ES-I3 (cell line): ENCODE measurements around the gene MTAP.

ENCODE experiments used
- H3K36me3 ChIP-seq: 2 replicates; pipeline ENCODE4 v1.6.1; 2013; ENCODE audit warnings: mild to moderate bottlenecking, low read length, control low read depth, moderate library complexity; ENCODE audit not compliant: insufficient read depth
- H3K4me1 ChIP-seq: 2 replicates; pipeline ENCODE4 v1.6.1; 2013; ENCODE audit warnings: mild to moderate bottlenecking, control low read depth, low read length; ENCODE audit not compliant: insufficient read depth
- H3K9ac ChIP-seq: 2 replicates; pipeline ENCODE4 v1.6.1; 2013; ENCODE audit warnings: low read depth, mild to moderate bottlenecking, low read length, moderate library complexity
- H3K9me3 ChIP-seq: 2 replicates; pipeline ENCODE4 v1.6.1; 2013; ENCODE audit warnings: mild to moderate bottlenecking, low read length, moderate library complexity; ENCODE audit not compliant: control insufficient read depth, insufficient read depth

MTAP gene

DNA sequence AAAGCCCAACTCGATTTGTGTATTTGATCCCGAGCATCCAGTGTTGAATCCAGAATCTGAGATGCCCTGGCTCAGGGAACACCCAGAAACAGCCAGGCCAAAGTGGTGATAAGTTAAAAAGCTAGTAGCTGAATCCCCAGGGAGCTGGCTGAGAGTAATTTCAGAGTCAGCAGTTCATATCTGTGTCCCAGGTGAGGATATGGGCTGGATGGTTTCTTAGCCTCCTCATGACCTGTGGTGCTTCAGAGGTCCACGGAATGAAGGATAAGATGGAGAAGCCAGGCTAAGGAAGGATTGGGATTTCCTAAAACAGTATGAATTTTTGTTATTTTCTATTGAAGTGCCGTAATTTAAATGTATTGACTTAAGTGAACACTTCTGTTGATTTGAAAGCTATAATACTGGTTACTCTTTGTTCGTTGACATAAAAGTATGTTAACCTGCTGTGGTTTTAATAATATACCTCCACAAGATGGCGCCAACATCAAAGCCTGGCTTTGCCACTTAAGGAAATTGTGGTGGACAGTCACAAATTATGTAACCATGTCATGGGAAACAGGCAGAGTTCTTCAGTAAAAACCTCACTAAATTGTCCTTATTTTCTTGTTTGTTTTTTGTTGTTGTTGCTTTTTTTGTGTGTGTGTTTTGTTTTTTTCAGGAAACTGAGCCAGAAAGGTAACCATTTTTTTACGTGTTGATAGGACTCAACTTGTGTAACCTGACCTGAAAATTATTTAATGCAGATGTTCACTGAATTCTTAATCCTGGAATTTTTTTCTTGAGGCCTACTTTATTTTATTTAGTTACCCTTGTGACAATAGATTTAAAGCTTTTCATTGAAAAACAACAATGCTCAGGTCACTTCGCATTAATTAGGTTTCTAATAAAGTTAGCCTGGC is 11.4 kb downstream of the MTAP start:
- H3K9me3 ChIP-seq, result no peaks in the 10 kb centered on the region
- H3K36me3 ChIP-seq, result peaks cover 24% of the 10 kb centered on the region
- H3K9ac ChIP-seq, result no peak overlapping the region
- no peaks in the 10 kb centered on the region for H3K4me1 ChIP-seq

DNA sequence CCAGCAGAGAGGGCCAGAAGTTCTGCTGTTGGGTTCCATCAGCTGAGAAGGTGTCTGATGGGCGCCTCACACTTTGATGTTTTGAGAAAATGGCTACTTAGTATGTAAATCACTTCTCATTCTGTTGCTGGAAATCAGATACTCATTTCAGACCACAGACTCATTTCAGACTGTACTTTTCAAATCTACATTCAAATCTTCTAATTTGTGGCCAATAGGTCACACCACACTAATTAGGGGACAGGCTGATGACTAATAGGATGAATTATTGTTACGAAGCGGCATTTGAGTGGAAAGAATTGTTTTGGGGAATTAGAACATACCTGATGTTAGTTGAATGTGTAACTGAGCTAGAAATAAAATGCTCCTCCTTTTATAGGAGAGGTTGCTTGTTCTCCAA is 13.2 kb downstream of the MTAP start:
- Histone ChIP-seq H3K4me1 (no peaks in the 10 kb centered on the region), H3K36me3 (peaks cover 24% of the 10 kb centered on the region), H3K9ac (no peak overlapping the region), H3K9me3 (no peaks in the 10 kb centered on the region)

DNA sequence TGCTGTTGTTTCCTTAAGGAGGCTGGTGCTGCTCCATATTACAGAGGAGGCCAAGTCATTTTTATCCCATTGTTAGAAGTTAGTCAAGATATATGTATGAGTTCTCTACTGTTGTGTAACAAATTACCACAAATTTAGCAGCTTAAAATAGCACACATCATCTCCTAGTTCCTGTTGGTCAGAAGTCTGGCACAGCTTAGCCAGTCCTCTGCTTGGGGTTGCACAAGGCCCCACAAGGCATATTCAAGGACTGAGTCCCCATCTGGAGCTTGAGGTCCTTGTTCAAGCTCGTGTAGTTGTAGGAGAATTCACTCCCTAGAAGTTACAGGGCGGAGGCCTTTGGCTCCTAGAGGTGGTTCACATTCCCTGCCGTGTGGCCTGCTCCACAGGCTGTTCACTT is 14.7 kb downstream of the MTAP start:
- H3K4me1 ChIP-seq, result no peaks in the 10 kb centered on the region
- H3K36me3 ChIP-seq, result peaks cover 22% of the 10 kb centered on the region
- H3K9me3 ChIP-seq, result no peaks in the 10 kb centered on the region
- H3K9ac ChIP-seq, result no peak overlapping the region

DNA sequence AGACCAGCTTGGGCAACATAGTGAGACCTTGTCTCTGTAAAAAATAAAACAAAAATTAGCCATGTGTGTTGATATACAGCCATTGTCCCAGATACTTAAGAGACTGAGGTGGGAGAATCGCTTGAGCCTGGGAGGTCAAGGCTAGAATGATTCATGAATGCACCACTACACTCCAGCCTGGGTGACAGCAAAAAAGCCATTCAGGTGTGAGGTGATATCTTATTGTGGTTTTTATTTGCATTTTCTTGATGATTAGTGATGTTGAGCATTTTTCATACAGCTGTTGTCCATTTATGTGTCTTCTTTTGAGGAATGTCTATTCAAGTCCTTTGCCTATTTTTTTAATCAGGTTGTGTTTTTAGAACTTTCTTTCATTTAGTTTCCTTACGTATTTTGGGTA is 23.2 kb downstream of the MTAP start:
- Histone ChIP-seq H3K4me1 (no peaks in the 10 kb centered on the region), H3K9ac (no peak overlapping the region), H3K36me3 (peaks cover 20% of the 10 kb centered on the region), H3K9me3 (no peaks in the 10 kb centered on the region; the same call in 1 of the 2 replicates)

DNA sequence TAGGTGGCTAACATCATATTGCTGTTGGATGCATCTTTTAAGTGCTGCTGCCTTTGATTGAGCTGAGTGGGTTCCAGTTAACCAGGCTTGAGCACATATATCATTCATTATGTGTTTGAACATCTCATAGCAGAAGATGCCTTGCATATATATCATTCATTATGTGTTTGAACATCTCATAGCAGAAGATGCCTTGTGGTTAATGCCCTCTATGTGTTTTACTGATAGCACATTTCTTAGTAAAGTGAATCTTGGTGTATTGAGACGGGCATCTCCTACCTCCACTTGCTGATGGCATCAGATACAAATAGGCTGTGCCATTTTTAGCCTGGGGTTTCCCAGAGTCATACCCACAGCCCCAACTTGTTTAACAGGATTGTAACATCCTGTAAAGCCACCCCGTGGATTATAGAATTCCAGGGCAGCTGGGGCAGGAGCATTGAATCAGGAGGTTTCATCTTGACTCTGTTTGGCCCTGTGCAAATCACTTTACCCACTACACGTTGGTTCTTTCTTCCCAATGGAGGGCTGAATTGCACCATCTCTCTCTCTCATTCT is 26.5 kb downstream of the MTAP start:
- Histone ChIP-seq H3K36me3 (peaks cover 30% of the 10 kb centered on the region), H3K9me3 (no peaks in the 10 kb centered on the region; the same call in 1 of the 2 replicates), H3K4me1 (no peaks in the 10 kb centered on the region), H3K9ac (no peak overlapping the region)

DNA sequence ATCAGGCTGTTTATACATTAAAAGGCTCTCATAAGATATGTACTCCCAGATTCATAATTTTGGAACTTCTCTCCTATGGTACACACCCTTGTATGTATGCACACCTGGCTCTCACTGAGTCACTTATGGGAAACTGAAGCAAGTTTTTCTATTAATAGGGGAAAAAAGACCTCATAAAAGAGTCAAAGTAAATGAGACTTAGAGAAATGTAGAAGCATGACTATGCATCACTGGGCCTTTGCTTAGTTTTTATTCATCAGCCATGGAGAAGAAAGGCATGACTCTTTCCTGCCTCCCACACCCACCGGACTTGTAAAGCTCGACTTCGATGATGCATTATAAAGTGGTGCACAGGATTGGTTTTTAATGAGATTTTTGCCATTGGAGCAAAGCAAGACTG is 28.2 kb downstream of the MTAP start:
- Histone ChIP-seq H3K9ac (no peak overlapping the region), H3K9me3 (no peaks in the 10 kb centered on the region; the same call in 1 of the 2 replicates), H3K4me1 (no peaks in the 10 kb centered on the region), H3K36me3 (peaks cover 35% of the 10 kb centered on the region)

DNA sequence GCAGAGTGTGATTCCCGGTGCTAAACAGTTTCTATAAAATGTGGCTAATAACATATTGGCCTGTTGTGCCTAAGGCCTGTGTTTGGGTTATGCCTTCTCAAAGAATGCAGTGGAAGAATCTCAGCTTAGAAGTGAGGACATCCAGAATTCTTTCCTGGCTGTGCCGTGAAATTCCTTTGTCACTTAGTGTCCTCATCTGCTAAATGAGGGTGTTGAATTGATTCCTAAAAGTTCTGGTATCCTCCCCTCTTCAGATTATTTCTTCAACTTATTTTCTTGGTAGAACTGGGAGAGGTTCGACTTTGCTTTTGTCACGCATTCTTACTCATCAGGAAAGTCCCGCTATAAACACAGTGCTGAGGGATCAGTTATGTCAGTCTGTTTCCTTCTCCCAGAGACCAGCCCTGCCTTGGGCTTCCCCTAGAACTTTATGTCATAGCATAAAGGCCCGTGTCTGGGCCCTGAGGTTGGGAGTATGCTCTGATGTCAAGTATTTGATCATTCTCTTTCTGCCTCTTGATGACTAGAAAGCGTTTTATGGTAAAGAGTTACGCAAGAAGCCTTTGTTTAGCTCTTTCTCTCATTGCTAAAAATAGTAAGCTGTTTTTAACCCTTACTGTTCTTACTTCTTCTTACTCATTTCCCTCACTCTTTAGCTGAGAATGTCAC is 29.5 kb downstream of the MTAP start:
- Histone ChIP-seq H3K36me3 (peaks cover 36% of the 10 kb centered on the region), H3K9me3 (no peaks in the 10 kb centered on the region; the same call in 1 of the 2 replicates), H3K4me1 (no peaks in the 10 kb centered on the region), H3K9ac (no peak overlapping the region)

DNA sequence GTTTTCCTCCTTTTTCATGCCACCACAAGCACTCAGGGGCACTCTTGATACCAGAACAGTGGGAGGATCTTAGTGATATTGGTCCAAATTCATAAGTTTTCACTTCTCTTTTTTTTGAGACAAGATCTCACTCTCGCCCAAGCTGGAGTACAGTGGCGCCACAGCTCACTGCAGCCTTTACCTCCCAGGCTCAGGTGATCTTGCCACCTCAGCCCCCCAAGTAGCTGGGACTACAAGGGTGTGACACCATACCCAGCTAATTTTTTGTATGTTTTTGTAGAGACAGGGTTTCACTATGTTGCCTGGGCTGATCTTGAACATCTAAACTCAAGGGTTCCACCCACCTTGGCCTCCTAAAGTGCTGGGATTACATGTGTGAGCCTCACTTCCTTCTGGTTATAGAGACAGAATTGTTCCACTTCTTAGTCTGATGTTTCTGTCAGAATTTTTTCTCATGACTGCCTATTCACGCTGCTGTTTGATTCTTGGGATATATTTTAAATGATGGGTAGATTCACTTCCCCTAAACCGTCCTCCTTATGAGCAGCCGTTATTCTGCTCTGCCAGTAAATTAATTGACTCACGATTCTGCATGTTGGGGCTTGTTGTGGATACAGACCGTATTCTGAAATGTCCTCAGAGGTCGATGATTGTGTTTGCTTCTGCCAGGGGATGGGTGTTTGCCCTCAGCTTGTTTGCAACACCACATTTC is 30.8 kb downstream of the MTAP start:
- no peaks in the 10 kb centered on the region; the same call in 1 of the 2 replicates for H3K9me3 ChIP-seq
- H3K36me3 ChIP-seq, result peaks cover 46% of the 10 kb centered on the region
- no peaks in the 10 kb centered on the region for H3K4me1 ChIP-seq
- H3K9ac ChIP-seq, result no peak overlapping the region

DNA sequence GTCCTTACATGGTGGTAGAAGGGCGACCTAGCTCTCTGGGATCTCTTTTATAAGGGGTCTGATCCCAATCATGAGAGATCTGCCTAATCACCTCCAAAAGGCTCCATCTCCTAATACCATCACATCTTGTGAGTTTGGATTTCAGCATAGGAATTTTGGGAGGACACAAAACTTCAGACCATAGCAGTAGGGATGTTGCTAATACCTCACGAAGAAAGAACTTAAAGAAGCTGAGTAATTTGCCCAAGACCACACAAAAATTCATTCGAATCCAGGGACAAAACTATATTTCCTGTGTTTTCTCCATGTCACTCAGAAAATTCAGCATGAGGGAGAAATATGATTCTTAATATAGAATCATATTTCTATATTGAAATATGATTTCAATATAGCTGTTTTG is 32.7 kb downstream of the MTAP start:
- peaks cover 4% of the 10 kb centered on the region for H3K9me3 ChIP-seq
- H3K4me1 ChIP-seq, result no peaks in the 10 kb centered on the region
- H3K36me3 ChIP-seq, result peaks cover 62% of the 10 kb centered on the region
- no peak overlapping the region for H3K9ac ChIP-seq

DNA sequence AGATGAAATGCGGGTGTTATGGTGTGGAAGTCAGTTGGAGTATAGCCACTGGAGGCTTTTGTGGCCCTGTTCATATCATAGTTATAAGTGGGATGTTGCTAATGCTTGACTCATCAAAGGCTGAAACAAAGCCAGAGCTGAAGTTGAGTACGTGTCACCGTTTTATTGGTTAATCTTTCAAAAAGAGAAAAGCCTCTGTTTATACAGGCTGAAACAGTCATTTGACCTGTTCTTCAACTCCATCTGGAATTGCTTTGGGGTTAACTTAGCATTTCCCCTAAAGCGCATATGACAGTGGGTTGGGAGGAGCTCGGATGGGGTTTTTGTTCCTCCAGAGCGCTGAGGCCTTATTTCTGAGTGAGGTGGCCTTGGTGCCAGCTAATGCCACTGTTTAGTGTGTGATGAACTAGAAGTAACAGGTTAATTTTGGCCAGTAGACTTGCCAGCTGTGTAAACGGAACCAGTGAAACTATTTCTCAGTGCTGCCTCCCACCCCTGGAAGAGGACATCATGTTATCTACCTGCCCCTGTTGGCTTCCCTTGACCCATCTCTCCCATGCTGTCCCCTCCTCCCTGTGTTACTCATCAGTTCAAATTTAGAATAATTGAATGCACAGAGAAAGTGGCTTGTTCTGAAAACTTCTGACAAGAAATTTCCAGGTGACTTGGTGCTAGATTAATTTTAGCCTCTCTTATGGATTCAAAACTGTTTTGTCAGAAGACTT is 34.2 kb downstream of the MTAP start:
- Histone ChIP-seq H3K36me3 (peaks cover 68% of the 10 kb centered on the region), H3K9me3 (peaks cover 14% of the 10 kb centered on the region), H3K9ac (no peak overlapping the region), H3K4me1 (no peaks in the 10 kb centered on the region)

DNA sequence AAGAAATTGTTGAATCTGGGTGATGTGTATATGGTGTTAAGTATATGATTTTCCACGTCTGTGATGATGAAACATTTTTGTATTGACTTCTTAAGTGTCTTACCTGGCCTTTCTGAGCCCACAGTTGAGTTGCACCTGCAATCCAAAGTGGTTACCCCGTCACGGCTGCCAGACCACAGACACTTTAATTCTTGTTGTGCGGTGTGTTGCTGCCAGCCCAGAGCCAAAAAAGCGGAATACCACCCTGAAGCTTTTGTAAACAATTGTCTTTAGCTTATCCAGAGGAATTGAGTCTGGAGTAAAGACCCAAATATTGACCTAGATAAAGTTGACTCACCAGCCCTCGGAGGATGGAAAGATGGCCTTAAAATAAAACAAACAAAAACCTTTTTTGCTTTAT is 35.1 kb downstream of the MTAP start:
- no peaks in the 10 kb centered on the region for H3K4me1 ChIP-seq
- no peak overlapping the region for H3K9ac ChIP-seq
- peaks cover 15% of the 10 kb centered on the region for H3K9me3 ChIP-seq
- peaks cover 70% of the 10 kb centered on the region for H3K36me3 ChIP-seq

DNA sequence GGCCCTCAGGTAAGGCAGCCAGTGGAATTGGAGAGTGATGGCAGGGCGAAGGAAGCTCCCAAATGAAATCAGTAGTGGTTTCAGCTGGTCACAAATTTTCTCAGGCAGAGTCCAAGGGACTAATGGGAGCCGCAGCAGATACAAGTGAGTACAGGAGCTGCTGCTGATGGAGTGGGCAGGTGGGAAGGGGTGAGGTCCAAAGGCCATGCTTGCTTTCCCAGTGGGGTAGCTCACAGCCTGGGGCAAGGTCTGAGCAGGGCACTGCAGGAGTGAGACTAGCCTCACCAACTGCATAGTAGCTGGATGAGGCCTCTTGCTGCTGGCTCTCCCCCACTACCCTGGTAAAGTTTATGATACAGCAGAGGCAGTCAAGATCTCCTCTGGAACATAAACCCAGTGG is 38.2 kb downstream of the MTAP start:
- Histone ChIP-seq H3K9me3 (peaks cover 31% of the 10 kb centered on the region), H3K36me3 (peaks cover 47% of the 10 kb centered on the region), H3K4me1 (no peaks in the 10 kb centered on the region), H3K9ac (no peak overlapping the region)

DNA sequence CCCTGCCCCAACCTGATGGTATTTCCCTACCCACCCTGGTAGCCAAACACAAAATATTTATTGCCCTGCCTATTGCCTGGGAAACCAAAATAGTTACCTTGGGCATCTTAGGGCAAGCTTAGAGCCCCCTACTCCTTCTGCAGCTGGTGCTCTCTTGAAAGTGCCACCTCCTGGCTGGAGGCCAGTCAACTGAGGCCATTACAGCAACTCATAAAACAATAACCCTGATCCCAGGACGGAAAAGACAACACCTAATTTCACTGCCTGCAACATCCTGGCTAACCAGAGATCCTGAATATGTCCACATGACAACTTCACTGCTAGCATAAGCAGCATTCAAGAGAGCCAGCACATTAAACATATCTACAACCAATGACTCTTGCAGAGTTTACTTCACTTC is 38.7 kb downstream of the MTAP start:
- peaks cover 36% of the 10 kb centered on the region for H3K9me3 ChIP-seq

DNA sequence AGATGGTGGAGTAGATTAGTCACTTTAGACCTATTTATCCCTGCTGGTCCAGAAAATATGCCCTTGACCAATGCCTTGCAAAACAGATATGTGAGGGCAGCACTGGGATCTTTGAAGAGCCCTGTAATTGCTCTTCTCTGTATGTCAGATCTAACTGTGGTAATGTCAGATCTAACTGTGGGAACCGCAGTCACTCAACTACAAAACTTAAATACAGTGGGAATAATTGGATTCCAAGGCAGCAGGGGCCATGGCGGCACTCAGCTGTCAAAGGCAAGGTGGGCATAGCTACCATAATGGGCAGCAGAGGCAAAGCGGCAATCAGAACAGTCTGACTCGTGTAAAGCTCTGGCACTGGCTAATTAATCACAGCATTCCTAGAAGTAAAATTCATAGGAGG is 46.2 kb downstream of the MTAP start:
- Histone ChIP-seq H3K36me3 (peaks cover 16% of the 10 kb centered on the region; the same call in 1 of the 2 replicates), H3K4me1 (no peaks in the 10 kb centered on the region), H3K9me3 (peaks cover 21% of the 10 kb centered on the region), H3K9ac (no peak overlapping the region)

More for the DNA sequence above, 38.7 kb downstream of the MTAP start:
- H3K4me1 ChIP-seq, result no peaks in the 10 kb centered on the region
- peaks cover 46% of the 10 kb centered on the region for H3K36me3 ChIP-seq
- no peak overlapping the region for H3K9ac ChIP-seq
